ENCODE data around the gene RRN3. TPM values are rescaled to one million over a fixed set of nuclear protein-coding genes. Genes with fewer than 3 reads are reported as not detected.
A peak's percentile ranks its signal among the peaks of the same experiment; 100 is the strongest.
"Not testable (repeated sequence)": the region's sequence is repeated elsewhere in the genome, so short reads cannot be mapped to it uniquely, and the experiment has no call there.

RRN3 gene, protein sequence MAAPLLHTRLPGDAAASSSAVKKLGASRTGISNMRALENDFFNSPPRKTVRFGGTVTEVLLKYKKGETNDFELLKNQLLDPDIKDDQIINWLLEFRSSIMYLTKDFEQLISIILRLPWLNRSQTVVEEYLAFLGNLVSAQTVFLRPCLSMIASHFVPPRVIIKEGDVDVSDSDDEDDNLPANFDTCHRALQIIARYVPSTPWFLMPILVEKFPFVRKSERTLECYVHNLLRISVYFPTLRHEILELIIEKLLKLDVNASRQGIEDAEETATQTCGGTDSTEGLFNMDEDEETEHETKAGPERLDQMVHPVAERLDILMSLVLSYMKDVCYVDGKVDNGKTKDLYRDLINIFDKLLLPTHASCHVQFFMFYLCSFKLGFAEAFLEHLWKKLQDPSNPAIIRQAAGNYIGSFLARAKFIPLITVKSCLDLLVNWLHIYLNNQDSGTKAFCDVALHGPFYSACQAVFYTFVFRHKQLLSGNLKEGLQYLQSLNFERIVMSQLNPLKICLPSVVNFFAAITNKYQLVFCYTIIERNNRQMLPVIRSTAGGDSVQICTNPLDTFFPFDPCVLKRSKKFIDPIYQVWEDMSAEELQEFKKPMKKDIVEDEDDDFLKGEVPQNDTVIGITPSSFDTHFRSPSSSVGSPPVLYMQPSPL
- 10 to 100 TPM in 4 of 5 donors, 1 to 10 TPM in 1; 7.0 to 60.2 (median 14.3) TPM for total RNA-seq
- 10 to 100 TPM in 1 of 3 donors, 1 to 10 TPM in 2; 8.8 to 14.4 (median 9.9) TPM for polyA plus RNA-seq
- long read RNA-seq, donor 1, partial matches to known transcripts = 14 of 15 reads
- long read RNA-seq, donor 1, other reads (novel, unspliced or antisense) = 0 of 15 reads
- long read RNA-seq, donor 2, partial matches to known transcripts = 0 of 21 reads
- long read RNA-seq, donor 2, other reads (novel, unspliced or antisense) = 19 of 21 reads
- long read RNA-seq, donor 3, transcript RRN3-201 (18 exons, 3,762 nt) = major isoform, 7 of 8 reads
- long read RNA-seq, donor 3, partial matches to known transcripts = 0 of 8 reads
- long read RNA-seq, donor 3, other reads (novel, unspliced or antisense) = 0 of 8 reads
- long read RNA-seq, donor 4 = 0 reads
- long read RNA-seq, donor 5, partial matches to known transcripts = 0 of 10 reads
- long read RNA-seq, donor 5, other reads (novel, unspliced or antisense) = 6 of 10 reads
- long read RNA-seq, donor 6, transcript RRN3-201 (18 exons, 3,762 nt) = major isoform, 7 of 93 reads
- long read RNA-seq, donor 6, partial matches to known transcripts = 71 of 93 reads
- long read RNA-seq, donor 6, other reads (novel, unspliced or antisense) = 12 of 93 reads
- long read RNA-seq, donor 7, partial matches to known transcripts = 6 of 15 reads
- long read RNA-seq, donor 7, other reads (novel, unspliced or antisense) = 8 of 15 reads
- long read RNA-seq, donor 8, transcript RRN3-201 (18 exons, 3,762 nt) = major isoform, 8 of 12 reads
- long read RNA-seq, donor 8, partial matches to known transcripts = 0 of 12 reads
- long read RNA-seq, donor 8, other reads (novel, unspliced or antisense) = 0 of 12 reads
- long read RNA-seq, donor 9, partial matches to known transcripts = 24 of 25 reads
- long read RNA-seq, donor 9, other reads (novel, unspliced or antisense) = 0 of 25 reads
- long read RNA-seq, donor 10, partial matches to known transcripts = 22 of 24 reads
- long read RNA-seq, donor 10, other reads (novel, unspliced or antisense) = 0 of 24 reads

DNA sequence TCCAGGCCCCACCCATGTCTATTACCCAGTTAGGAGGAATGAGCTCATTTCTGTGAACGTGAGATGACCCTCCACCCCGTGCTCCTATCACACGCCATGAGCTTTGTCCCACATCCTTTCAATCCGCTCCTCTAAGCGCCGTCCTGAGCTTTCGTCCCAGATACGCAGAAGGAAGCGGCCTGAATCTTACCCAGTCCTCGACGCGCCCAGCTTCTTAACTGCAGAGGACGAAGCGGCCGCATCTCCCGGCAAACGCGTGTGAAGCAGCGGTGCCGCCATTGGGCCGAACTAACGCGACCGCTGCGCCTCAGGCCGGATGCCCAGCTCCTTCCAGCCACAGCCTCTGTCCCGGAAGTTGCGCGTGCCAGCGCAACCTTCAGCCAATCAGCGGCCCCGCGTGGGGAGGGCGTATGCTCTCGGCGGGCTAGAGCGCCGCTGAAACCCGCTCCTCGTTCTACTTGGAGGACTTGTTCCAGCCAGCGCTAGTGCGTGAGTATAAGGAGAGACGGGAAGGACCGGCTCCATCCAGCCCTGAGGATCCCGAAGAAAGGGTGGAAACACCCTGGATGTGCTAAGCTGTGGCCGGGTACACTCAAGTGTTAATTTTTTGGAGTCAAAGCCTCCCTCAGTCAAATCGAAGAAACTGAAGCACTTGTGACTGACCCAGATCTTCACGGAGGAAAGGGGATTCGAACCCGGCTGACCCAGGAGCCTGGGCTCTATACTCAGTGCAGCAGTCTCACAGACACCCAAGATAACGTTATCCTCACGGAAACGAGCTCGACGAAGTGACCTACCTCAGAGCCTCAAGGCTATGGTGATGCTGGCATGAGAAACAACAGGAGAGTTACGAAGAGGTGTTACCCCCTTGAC is at the start of gene RRN3:
Gene RRN3, minus strand, starts transcription at position 318 of the 873 bp plus-strand sequence. Its CDS starts 39 bp downstream, at position 279.
- Histone ChIP-seq H3K36me3 (peaks cover 13 to 27% (median 24%) of the 10 kb centered on the region in 4 donors), H3K4me1 (peaks cover 13 to 23% (median 17%) of the 10 kb centered on the region in 4 donors), H3K4me3 (peak within 1 kb of the TSS; percentile 53 to 73 (median 61)), H3K27ac (peak within 1 kb of the TSS; percentile 75 to 89 (median 84))
- H3K9me3 ChIP-seq; intact Hi-C loops (cut with DNase I; ENCODE audit: low total_unique reads); H3K27me3 ChIP-seq: not testable (repeated sequence)
- TF ChIP-seq POLR2A (IDR thresholded peaks at IDR 0.05) (peak in 1 of 4 donors; percentile 14), POLR2AphosphoS5 (IDR thresholded peaks at IDR 0.05) (peak; percentile 67 to 94 (median 86))
- DNase-seq = peak; percentile 94 to 98
- WGBS, 5 donors = 2 to 3% (median 2%) methylated on average over 42 to 56 of the region's 56 CpGs

DNA sequence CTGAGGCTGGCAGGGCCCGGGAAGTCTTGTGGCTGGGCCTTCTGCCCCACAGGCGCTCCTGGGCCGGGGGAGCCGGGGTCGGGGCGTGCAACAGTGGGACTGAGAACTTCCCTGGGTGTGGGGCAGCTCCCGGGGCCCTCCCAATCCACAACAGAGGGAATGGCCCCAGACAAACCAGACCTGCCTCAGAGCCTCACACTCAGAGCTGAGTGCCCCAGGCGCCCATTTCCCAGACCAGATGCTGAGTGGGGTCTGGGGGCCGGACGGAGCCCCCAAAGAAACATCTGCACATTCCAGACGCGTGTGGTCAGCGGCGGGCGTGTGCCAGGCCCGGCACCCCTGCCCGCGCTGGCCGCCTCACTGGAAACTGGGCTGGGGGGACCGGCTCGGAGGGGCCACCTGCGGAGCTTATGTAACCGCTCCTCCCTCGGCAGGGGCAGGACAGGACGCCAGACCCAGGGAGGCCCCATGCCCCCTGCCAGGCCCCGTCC is 49.6 kb upstream of the RRN3 start:
- DNase-seq = peak in 1 of 2 donors; percentile 38
- intact Hi-C loops (cut with DNase I; ENCODE audit: low total_unique reads); H3K9me3 ChIP-seq; H3K36me3 ChIP-seq; H3K27me3 ChIP-seq: not testable (repeated sequence)
- H3K4me1 ChIP-seq = peaks cover 35 to 75% (median 61%) of the 10 kb centered on the region in 4 donors
- peak overlapping the region in 4 of 5 donors; percentile 73 to 92 (median 86) for H3K27ac ChIP-seq
- H3K4me3 ChIP-seq = peak overlapping the region; percentile 4 to 34 (median 32)
- 17 to 73% (median 49%) methylated on average over 4 to 25 of the region's 26 CpGs for WGBS, 5 donors

DNA sequence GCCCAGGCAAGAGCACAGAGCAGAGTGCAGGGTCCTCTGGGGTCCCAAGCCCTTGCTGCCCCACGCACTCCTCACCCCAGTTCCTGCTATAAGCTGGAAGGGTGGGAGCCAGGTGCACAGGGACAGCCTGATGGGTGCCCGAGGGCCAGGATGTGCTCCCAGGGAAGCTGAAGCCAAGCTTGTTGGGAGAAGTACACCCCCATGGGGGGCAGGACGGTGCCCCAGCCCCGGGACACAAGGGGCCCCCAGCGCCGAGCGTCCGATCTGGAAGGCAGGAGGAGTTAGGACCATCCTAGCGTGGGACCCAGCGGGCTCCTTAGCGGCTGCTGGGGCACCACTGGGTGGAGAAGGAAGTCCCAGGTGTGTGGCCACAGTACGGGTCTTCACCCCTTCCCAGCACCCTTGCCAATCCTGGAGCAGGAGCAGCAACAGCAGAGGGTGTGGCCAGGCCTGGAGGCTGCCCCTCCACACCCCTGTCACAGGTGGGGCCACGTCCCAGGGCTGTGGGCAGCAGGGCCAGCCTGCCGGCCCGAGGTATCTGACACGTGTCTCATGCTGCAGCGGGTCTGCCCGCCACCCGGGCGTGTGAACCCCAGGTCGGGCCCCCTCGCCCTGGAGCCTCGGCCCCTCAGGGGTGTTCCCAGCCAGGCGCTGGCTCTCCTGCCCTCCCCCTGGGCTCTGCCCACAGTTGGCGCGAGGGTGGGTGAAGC is 49.0 kb upstream of the RRN3 start:
- H3K9me3 ChIP-seq; H3K27me3 ChIP-seq; H3K4me3 ChIP-seq; H3K36me3 ChIP-seq; intact Hi-C loops (cut with DNase I; ENCODE audit: low total_unique reads): not testable (repeated sequence)
- DNase-seq = peak in 1 of 2 donors; percentile 35
- H3K4me1 ChIP-seq = peaks cover 35 to 75% (median 60%) of the 10 kb centered on the region in 4 donors
- 58 to 67% (median 60%) methylated on average over 17 to 21 of the region's 26 CpGs; no CpG with 5 or more reads in 2 of the 5 donors for WGBS, 5 donors
- H3K27ac ChIP-seq = peak overlapping the region in 4 of 5 donors; percentile 73 to 92 (median 86)

DNA sequence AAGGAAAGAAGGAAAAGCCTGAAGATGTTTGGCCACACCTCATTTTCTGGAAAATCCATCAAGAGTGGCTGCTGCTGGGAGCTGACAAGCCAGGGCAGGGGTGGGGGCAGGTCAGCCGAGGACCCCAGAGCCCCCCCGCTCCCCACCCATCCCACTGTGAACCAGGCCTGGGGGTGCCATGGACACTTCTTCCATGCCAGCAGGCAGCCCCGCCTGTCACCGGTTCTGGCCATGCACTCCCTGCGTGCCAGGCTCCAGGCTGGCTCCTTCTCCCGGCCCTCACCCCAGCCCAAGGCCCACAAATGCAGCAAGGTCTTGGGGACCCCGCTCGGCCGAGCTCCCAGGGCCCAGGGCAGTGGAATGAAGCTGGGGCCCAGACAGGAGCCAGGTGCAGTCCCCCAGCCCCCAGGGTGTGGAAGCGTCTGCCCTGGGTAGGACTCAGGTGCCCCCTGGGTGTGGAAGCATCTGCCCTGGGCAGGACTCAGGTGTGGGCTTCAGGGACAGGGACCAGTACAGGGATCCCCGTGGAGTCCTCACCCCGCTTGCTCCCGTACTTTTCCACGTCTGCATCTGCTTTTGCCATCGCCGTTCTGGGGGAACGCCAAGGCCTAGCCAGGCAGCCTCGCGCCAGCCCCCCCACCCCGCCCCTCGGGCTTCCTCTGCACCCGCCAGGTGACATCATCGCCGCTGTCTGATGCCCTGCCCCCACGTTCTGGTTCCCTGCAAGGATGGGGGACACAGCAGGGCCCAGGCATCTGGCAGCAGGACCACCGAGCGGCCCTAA is 48.2 kb upstream of the RRN3 start:
- DNase-seq; H3K27me3 ChIP-seq; intact Hi-C loops (cut with DNase I; ENCODE audit: low total_unique reads); H3K36me3 ChIP-seq; H3K9me3 ChIP-seq: not testable (repeated sequence)
- Histone ChIP-seq H3K4me3 (peak overlapping the region in 2 of 4 donors; percentile 5 to 16), H3K4me1 (peaks cover 31 to 70% (median 56%) of the 10 kb centered on the region in 4 donors), H3K27ac (peak overlapping the region in 3 of 5 donors; percentile 83 to 92 (median 89))
- WGBS, 5 donors = 67 to 83% (median 81%) methylated on average over 1 to 20 of the region's 27 CpGs

DNA sequence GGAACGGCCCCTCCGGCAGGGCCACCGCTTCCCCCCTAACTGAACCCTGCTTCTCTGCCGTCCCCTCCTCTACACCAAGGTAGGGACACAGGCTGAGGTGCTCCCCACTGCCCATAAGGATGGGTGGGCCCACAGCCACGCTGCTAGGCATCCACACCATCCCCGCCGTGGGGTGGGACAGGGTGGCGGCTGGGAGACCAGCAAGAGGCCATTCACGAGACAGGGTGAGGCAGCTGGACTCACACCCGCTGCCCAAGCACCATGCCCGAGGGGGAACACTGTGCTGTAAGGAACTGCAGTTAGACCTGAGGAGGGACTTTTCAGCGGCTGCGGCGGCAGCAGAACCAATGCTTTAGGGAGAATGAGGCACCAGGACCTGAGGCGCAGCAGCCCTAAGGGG is 47.5 kb upstream of the RRN3 start:
- TF ChIP-seq, protein P1, sequence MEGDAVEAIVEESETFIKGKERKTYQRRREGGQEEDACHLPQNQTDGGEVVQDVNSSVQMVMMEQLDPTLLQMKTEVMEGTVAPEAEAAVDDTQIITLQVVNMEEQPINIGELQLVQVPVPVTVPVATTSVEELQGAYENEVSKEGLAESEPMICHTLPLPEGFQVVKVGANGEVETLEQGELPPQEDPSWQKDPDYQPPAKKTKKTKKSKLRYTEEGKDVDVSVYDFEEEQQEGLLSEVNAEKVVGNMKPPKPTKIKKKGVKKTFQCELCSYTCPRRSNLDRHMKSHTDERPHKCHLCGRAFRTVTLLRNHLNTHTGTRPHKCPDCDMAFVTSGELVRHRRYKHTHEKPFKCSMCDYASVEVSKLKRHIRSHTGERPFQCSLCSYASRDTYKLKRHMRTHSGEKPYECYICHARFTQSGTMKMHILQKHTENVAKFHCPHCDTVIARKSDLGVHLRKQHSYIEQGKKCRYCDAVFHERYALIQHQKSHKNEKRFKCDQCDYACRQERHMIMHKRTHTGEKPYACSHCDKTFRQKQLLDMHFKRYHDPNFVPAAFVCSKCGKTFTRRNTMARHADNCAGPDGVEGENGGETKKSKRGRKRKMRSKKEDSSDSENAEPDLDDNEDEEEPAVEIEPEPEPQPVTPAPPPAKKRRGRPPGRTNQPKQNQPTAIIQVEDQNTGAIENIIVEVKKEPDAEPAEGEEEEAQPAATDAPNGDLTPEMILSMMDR (IDR thresholded peaks at IDR 0.05) = no peak
- TF ChIP-seq POLR2A (IDR thresholded peaks at IDR 0.05) = no peak
- TF ChIP-seq POLR2AphosphoS5 (IDR thresholded peaks at IDR 0.05) = no peak
- no peak for TF ChIP-seq EP300 (IDR thresholded peaks at IDR 0.05)
- Histone ChIP-seq H3K4me3 (peak overlapping the region in 1 of 4 donors; percentile 16), H3K9me3 (no peaks in the 10 kb centered on the region), H3K27me3 (no peaks in the 10 kb centered on the region), H3K36me3 (no peaks in the 10 kb centered on the region), H3K4me1 (peaks cover 27 to 63% (median 49%) of the 10 kb centered on the region in 4 donors), H3K27ac (peak overlapping the region in 3 of 5 donors; percentile 83 to 92 (median 89))
- 82 to 86% (median 84%) methylated on average over 3 to 15 of the region's 15 CpGs for WGBS, 5 donors
- no peak for DNase-seq
- intact Hi-C loops (cut with DNase I; ENCODE audit: low total_unique reads) = no loop called here

DNA sequence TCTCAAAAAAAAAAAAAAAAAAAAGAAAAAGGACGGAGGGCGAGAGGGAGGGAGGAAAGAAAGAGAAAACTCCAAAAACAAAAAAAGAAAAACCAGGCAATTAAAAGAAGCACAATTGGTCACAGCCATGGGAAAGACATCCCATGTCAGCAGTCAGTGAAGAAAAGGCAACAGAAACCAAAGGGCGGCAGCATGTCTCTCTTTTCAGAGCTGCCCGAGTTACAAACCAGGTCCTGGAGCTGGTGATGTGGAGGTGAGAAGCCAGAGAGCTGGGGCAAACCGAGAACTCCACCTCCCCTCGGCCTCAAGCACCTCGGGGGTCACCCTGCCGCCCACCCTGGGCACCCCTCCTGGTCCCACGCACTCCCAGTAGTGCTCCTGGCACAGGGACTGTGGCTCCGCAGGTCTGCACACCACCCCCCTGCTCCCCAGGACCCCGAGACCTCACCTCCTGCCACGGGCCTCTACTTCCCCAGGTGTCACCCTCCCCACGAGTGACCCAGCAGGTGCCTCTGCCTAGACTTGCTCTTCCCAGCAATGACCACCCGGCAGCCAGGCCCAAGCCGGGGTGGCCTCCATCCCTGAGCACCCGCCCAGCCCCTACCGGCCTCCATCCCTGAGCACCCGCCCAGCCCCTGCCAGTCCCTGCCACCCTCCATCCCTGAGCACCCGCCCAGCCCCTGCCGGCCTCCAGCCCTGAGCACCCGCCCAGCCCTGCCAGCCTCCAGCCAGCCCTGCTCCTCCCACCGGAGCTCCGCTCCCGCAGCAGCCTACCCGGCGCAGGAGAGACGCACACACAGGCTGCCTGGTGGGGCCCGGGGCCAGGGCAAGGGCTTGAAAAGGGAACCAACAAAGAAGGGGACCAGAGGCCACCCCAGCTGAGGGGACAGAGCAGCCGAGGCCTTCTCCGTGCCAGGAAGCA is 46.6 kb upstream of the RRN3 start:
- not testable (repeated sequence) for H3K9me3 ChIP-seq
- H3K4me3 ChIP-seq = peak overlapping the region in 3 of 4 donors; percentile 16 to 31 (median 16)
- DNase-seq = peak; percentile 38 to 41

More for the DNA sequence above, 46.6 kb upstream of the RRN3 start:
- H3K4me1 ChIP-seq = peaks cover 21 to 59% (median 47%) of the 10 kb centered on the region in 4 donors
- H3K36me3 ChIP-seq; intact Hi-C loops (cut with DNase I; ENCODE audit: low total_unique reads); H3K27me3 ChIP-seq: not testable (repeated sequence)
- 58 to 65% (median 60%) methylated on average over 16 to 30 of the region's 30 CpGs for WGBS, 5 donors
- peak overlapping the region in 3 of 5 donors; percentile 83 to 92 (median 89) for H3K27ac ChIP-seq

All from stomach (tissue), 19 donors.